ENCODE results near the gene BEND3.

GRCh38 chr6:107077710-107078109, 37.6 kb downstream of the BEND3 start:
- TF ChIP-seq, protein P1, sequence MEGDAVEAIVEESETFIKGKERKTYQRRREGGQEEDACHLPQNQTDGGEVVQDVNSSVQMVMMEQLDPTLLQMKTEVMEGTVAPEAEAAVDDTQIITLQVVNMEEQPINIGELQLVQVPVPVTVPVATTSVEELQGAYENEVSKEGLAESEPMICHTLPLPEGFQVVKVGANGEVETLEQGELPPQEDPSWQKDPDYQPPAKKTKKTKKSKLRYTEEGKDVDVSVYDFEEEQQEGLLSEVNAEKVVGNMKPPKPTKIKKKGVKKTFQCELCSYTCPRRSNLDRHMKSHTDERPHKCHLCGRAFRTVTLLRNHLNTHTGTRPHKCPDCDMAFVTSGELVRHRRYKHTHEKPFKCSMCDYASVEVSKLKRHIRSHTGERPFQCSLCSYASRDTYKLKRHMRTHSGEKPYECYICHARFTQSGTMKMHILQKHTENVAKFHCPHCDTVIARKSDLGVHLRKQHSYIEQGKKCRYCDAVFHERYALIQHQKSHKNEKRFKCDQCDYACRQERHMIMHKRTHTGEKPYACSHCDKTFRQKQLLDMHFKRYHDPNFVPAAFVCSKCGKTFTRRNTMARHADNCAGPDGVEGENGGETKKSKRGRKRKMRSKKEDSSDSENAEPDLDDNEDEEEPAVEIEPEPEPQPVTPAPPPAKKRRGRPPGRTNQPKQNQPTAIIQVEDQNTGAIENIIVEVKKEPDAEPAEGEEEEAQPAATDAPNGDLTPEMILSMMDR (IDR thresholded peaks at IDR 0.05), result no peak
- TF ChIP-seq POLR2A (IDR thresholded peaks at IDR 0.05; ENCODE audit: low read depth), result no peak

Data from esophagus muscularis mucosa (tissue), 3 donors.